ENCODE results near the gene U2AF1L4. TPM values are rescaled to one million over a fixed set of nuclear protein-coding genes. Genes with fewer than 3 reads are reported as not detected.

U2AF1L4 gene
- total RNA-seq, 4 donors from 2014 or later = 12.6 to 20.0 (median 18.5) TPM

- 70 to 78% methylated on average over 10 to 14 of the region's 14 CpGs for WGBS, 2 donors
- no peak for DNase-seq (ENCODE audit: low spot score in 2 of 2)
- intact Hi-C loops (cut with DNase I; ENCODE audit: low total_unique reads) = no loop called here
- no peak overlapping the region for H3K4me3 ChIP-seq (ENCODE audit: low read depth, poor library complexity, severe bottlenecking)
- TF ChIP-seq CTCF (IDR thresholded peaks at IDR 0.05) (no peak), POLR2A (IDR thresholded peaks at IDR 0.05) (no peak)
Measured at GRCh38 chr19:35714601-35715354, 30.4 kb downstream of the U2AF1L4 start.

- WGBS, 2 donors = 85% methylated on average over 12 of the region's 12 CpGs
- intact Hi-C loops (cut with DNase I; ENCODE audit: low total_unique reads) = no loop called here
- TF ChIP-seq CTCF (IDR thresholded peaks at IDR 0.05) (no peak), POLR2A (IDR thresholded peaks at IDR 0.05) (no peak)
- no peak for DNase-seq (ENCODE audit: low spot score in 2 of 2)
- no peak overlapping the region for H3K4me3 ChIP-seq (ENCODE audit: low read depth, poor library complexity, severe bottlenecking)
Measured at GRCh38 chr19:35713904-35714495, 31.2 kb downstream of the U2AF1L4 start.

- TF ChIP-seq CTCF (IDR thresholded peaks at IDR 0.05) (no peak), POLR2A (IDR thresholded peaks at IDR 0.05) (no peak)
- WGBS, 2 donors = 78 to 85% methylated on average over 2 of the region's 2 CpGs
- intact Hi-C loops (cut with DNase I; ENCODE audit: low total_unique reads) = no loop called here
- DNase-seq (ENCODE audit: low spot score in 2 of 2) = no peak
- H3K4me3 ChIP-seq (ENCODE audit: low read depth, poor library complexity, severe bottlenecking) = no peak overlapping the region
Measured at GRCh38 chr19:35713506-35713850, 31.7 kb downstream of the U2AF1L4 start.

- intact Hi-C loops (cut with DNase I; ENCODE audit: low total_unique reads) = no loop called here
- no peak overlapping the region for H3K4me3 ChIP-seq (ENCODE audit: low read depth, poor library complexity, severe bottlenecking)
- WGBS, 2 donors = 74 to 76% methylated on average over 10 to 11 of the region's 11 CpGs
- TF ChIP-seq POLR2A (IDR thresholded peaks at IDR 0.05) (no peak), CTCF (IDR thresholded peaks at IDR 0.05) (no peak)
- no peak for DNase-seq (ENCODE audit: low spot score in 2 of 2)
Measured at GRCh38 chr19:35712567-35713505, 32.4 kb downstream of the U2AF1L4 start.

GRCh38 chr19:35710784-35711723, 34.2 kb downstream of the U2AF1L4 start:
- intact Hi-C loops (cut with DNase I; ENCODE audit: low total_unique reads) = no loop called here
- WGBS, 2 donors = 39 to 49% methylated on average over 13 of the region's 13 CpGs
- DNase-seq (ENCODE audit: low spot score in 2 of 2) = no peak
- H3K4me3 ChIP-seq (ENCODE audit: low read depth, poor library complexity, severe bottlenecking) = no peak overlapping the region
- TF ChIP-seq POLR2A (IDR thresholded peaks at IDR 0.05) (no peak), CTCF (IDR thresholded peaks at IDR 0.05) (no peak)
